GM21515 (cell line): ENCODE results near the gene BORA.
A peak's percentile ranks its signal among the peaks of the same experiment; 100 is the strongest.
"Not testable (repeated sequence)": the region's sequence is repeated elsewhere in the genome, so short reads cannot be mapped to it uniquely, and the experiment has no call there.

Experiments used
- ATAC-seq: cut with Tn5 transposase; IDR thresholded peaks from one replicate; pipeline ENCODE4 v1.9.1; 2021; ENCODE audit not compliant: unreplicated experiment

Gene BORA

DNA sequence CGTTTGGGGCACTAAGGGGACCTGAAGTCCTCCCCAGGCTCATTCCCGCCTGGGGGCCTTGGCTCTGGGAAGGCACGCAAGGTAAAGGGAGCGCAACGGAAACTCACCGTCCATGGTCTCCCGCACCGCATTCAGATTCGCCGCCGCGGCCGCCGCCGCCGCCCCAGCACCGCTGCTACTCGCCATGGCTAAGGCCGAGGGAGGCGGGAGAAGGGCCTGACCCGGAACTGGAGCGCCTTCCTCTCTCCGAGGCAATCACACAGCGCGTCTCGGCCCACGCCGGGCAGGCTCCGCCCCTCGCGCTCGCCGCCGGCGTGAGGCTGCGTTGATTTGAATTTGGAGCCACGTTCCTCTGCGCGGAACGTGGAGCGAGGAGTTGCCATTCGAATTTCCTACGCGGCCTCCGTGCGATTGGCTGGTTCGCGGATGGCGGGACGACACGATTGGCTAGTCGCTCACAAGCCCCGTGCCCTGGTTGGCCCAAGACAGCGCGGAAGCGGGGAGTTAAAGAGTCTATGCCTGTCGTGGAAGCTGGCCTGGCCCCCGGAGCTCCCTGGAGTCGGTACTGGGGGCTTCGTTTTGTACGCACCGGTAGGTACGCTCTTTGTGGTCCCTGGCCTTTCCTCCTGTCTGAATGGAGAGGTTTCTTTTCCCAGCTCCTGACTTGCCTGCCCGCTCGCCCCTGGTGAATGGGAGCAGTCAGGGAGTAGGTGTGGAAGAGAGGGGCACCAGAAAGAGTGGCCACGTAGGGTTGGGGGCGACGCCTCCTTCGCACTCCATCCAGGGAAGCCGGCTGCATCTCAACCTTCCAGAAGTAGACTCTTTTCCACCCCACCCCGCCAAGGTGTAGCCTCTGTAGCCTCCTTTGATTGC is at the start of gene BORA, which contains the start of gene MZT1:
TSS of gene BORA (plus strand) at position 507 of the 873 bp plus-strand sequence. CDS start 1,018 bp downstream, outside the sequence.
TSS of gene MZT1 (minus strand) at position 213 of the 873 bp plus-strand sequence. CDS start at position 186, 27 bp downstream.
- ATAC-seq = peak; percentile 95

DNA sequence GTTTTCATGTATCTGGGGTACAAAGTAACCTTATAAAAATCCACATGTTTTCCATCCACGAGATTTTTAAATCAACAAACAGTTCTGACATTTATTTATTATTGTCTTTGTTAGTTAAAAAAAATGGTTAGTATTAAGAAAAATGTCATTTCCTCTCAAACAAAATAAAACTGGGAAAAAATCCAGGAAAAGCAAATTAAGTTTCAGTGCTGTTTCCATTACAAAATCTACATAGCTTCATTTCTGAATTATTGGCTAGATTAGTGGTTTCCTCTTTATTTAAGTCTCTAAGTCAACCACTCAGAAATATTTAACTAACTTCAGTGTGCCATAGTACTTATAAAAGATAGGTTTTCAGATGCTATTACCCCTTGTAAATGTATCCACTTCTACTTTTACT is 49.4 kb upstream of the BORA start:
- no peak for ATAC-seq

DNA sequence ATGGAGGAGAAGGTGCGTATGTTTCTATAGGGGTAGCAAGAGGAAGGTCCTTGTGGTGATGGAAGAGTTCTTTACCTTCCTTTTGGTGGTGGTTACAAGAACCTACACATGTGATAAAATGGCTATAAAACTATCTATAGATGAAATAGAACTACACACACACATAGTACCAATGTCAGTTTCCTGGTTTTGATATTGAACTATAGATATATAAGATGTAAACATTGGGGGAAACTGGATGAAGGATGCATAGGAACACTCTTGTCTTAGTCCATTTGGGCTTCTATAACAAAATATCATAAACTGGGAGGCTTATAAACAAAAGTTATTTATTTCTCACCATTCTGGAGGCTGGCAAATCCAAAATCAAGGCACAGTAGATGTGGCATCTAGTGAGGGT is 47.4 kb upstream of the BORA start:
- ATAC-seq = no peak

DNA sequence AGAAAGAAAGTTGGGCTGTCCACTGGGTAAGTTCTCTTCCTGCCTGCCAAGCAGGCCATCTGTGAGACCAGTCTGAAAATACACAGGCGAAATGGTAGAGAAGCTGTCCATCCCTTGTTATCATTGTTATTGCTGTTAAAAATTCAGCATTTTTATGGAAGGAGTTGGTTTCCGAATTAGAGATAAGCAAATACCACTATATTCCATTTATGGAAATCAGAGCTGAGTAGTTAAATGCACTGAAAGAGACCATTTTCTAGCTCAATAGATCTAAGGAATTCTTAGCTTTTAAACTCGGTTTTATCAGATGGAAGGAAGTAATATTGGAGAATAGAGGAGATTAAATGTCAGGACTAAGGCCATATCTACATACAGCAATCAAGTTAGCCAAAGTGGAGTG is 41.0 kb upstream of the BORA start:
- ATAC-seq = no peak

DNA sequence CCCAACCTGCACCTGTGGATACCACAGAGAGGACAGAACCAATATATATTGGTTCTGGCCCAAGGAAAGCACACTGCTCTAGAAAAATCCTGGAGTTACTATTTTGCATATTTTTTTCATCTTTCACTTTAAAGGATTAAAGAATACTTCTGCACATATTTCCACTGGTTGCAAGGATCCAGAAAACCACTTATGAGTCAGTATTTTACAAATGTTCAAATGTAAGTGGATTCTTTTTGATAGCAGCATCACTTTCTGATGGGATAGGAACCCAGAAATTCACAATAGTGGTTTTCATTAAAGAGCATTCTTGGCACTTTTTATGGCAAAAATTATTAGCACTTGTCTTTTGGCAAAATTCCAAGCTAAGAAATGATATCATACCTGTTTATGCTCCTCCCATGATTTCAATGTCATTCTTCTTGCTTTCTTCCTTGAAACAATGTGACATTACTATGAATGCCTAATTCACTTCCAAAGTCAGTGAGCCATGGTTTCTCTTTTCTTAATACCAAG is 38.5 kb upstream of the BORA start:
- no peak for ATAC-seq

DNA sequence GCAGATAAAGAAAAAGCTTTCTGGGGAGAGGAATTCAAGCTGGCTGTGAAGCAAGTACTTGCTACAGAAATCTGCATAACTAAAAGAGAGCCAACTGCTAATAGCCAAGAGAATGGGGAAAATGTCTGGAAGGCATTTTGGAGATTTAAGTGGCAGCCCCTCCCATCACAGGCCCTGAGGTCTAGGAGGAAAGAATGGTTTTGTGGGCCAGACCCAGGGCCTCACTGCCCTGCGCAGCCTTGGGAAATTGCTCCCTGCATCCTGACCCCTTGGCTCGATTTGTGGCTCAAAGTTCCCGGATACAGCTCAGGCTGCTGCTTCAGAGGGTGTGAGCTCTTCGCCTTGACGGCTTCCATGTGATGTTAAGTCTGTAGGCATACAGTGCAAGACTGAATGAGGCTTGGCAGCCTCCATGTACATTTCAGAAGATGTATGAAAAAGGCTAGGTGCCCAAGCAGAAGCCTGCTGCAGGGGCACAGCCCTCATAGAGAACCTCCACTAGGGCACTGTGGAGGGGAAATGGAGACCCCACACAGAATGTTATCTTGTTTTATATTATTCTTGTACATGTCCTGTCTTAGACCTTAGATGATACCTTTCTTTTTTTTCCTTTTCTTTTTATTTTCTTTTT is 34.7 kb upstream of the BORA start:
- ATAC-seq = no peak

DNA sequence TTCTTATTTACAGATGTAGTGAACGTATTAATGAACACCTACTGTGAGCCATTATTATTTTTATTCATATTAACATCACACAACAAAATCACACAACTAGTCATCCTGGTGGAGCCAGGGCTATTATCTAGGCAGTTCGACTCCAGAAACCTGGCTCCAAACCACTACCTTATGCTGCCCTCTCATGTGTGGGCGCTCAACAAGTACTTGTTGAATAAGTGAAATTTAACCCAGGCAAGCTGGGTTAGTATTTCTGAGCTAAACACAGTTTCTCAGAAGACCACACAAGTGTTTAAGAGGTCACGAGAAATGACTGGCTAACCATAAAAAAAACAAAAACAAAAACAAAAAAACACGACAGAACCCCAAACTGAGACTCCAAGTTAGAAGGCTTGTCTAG is 33.9 kb upstream of the BORA start:
- no peak for ATAC-seq

DNA sequence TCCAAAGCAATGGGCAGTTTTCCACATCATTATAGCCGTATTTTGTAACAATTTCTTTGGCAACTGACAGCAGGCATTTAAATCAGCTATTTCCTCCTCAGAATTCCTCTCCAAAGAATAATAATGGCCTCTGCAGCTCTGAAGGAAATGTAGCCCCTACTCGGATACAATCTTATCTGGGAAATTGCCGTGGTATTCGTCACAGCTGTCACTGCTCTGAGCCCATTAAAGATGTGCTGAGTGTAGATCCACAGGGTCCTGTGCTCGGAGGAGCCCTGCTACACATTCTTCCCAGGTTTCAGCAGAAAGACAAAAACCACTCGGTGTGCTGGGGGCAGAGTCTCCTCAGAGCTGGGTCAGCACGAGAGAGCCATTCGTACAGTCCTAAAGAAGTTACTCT is 33.4 kb upstream of the BORA start:
- ATAC-seq = no peak

DNA sequence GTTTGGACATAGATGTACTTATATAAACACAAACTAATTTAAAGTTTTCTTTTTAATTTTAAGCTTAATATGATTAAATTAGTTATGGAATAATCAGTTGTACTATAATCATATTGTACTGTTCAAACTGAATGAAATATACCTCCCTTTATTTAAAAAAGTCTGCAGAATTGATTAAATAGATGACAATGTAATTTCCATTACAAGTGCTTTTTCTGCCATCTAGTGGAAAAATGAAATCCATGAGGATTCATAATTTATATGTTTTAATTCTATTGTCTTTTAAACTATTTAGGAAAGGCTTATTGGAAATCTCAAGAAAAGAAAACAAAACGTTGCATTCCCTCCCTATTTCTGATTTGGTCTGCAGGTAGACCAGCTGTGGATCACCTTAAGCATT is 31.1 kb upstream of the BORA start:
- no peak for ATAC-seq

DNA sequence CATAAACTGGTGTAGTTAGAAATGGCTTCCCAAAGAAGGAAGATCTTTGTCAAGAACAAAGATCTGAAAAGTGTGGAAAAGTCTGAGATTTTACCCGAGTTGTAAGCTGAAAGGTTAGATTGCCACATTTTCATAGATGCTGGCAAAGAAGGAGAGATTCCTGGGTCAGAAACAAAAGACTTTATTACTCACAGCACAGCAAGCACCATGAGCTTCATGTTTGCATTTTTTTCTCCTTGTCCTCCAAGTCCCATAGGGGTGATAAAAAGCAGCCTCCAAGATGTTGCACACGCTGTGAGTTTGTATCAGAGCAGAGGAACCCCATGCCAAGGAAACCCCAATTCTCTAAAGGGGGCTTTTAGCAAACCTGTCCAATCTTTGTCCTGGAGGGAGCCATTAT is 29.6 kb upstream of the BORA start:
- no peak for ATAC-seq

DNA sequence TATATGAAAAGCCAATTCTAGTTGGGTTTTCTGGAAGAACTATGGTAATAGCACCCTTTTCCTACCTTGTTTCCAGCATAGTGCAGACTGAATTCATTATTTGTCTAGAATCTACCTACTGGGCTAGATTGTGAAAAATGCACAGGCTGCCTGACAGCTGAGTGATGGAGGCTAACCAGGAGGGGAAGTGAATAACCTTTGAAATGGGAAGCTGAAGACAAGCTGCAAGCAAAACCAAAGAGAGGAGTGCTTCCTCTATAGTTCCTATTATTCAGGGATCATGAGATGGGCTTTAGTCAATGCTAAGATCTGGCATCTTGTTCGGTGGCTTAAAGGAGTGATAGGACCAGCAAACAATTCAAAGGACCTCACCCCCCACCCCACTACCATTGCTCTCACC is 27.2 kb upstream of the BORA start:
- ATAC-seq = no peak

DNA sequence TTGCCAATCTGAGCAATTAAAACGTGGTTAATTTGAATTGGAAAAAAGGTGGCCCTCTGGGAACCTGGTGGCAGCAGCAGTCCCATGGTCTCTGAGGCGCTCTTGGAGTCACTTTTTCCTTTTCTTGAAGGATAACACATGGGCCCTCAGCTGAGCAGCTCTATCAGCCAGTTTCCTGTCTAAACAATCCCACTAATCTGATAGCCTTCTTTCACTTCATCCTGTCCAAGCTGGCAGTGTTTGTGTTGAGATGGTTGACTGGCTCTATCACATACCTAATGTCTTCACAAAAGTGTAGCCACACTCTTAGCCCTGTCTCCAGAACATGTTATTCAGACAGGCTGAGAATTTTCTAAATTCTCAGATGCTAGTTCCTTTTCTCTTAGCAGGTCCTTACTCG is 10.9 kb upstream of the BORA start:
- ATAC-seq = no peak

DNA sequence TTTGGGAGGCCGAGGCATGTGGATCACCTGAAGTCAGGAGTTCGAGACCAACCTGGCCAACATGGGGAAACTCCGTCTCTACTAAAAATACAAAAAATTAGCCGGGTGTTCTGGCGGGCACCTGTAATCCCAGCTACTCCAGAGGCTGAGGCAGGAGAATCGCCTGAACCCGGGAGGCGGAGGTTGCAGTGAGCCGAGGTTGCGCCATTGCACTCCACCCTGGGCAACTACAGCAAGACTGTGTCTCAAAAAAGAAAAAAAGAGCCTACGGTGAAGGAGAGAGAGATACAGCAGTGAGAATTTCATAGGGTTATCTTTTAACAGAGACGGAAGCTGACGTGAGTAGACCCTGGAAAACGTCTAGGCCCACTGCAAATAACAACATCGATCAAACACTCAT is 1.5 kb upstream of the BORA start:
- not testable (repeated sequence) for ATAC-seq

DNA sequence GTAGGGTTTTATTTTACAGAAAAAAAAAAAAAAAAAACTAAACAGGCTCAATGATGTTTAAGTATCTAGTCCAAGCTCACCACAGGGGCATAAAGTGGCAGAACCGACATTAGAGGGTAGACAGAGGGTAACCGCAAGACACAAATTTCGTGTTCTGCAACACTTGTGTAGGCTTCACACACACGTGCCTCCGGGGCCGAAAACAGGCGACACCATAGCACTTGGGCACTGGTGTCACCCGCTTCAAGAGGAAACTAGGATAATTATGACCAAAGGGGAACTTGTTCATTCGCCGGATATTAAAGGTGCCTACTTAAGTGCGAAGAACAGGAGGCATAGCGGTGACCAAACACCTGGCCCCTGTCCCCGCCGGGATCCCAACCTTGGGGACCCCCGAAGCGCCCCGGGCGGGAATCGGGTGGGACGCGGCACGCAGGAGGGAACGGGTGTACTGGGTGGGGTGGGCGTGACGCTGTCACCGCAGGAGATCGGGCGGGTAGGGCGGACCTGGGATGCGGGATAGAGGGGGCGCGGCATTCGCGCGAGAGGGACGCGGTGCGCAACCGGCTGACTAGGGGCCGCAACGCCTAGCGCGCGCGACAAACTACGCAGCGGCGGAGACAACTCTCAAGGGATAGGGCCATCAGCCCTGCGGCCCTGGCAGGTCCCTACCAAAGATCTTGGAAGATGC is 852 bp upstream of the BORA start:
- ATAC-seq = peak; percentile 26

DNA sequence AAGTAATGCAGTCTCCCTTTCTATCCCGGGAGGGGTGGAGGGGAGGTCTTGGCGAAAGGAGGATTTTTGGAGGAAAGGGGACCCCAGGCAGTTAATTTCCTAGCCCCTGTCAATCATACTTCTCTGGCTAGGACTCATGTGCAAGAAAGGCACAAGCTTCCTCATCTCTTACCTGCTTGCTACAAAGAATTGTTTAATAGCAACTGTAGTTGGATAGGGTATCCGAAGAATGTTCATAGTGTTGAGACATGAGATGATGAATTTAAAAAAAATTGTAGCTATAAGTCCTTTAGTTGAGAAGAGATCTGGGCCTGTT is 525 bp downstream of the BORA start:
- ATAC-seq = no peak

DNA sequence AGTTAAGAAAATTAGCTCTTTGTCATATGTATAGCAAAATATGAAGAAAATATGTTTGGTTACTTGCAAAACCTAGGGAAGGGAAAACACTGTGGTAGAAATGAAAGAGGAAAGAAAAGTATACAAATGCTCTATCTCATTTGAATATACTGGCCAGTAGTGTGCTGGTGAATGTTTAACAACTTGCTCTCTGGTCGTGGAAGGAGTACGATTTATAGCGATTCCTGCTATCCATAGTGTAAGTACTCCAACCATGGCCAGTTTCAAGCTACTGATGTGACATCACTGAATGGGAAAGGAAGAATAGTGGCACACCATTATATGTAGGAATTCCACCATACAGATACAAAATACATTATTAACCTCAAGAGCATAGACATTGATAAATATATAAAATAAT is 9.3 kb downstream of the BORA start:
- ATAC-seq = no peak

DNA sequence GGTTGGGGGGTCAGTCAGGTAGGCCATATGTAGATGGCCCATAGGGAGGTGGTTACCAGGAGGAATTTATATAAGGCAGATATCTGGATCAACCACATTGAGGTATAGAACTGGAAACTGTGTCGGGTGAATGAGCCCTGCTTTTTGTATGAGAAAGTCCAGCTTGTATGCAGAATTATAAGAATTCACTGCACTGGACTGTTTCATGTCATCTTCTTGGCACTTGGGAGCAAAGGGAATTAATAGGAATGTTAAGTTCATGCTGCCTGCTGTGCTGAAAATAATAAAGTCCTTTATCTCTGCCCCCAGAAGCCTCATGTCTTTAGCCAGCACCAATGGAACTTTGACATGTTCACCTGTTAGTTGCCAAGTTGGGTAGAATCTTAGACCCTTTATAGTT is 12.3 kb downstream of the BORA start:
- no peak for ATAC-seq

DNA sequence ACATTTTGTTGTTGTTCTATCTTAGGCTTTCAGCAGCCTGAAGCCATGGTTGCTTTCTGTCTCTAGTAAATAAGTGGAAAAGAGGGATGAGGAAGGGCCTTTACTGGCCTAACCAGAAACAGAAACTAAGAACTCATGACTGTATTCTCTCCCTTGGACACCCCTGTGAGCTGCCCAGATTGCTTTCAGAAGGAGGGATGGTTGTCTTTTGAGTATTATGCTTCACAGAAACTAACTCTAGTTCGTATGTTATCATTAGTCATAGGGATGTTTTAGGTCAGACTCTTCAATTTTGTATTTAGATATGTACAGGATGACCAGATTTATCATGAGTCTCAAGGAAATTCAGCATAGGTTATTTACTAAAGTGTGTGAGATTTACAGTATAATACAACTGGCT is 17.5 kb downstream of the BORA start:
- ATAC-seq = no peak

DNA sequence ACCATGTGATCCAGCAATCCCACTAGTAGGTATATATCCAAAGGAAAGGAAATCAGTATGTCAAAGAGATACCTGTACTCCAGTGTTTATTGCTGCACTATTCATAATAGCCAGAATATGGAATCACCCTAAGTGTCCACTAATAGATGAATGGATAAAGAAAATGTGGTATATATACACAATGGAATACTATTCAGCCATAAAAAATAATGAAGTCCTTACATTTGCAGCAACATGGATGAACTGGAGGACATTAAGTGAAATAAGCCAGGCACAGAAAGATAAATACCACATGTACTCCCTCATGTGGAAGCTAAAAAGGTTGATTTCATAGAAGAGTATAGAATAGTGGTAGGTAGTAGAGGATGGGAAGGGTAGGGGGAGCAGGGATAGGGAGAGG is 23.5 kb downstream of the BORA start:
- no peak for ATAC-seq

DNA sequence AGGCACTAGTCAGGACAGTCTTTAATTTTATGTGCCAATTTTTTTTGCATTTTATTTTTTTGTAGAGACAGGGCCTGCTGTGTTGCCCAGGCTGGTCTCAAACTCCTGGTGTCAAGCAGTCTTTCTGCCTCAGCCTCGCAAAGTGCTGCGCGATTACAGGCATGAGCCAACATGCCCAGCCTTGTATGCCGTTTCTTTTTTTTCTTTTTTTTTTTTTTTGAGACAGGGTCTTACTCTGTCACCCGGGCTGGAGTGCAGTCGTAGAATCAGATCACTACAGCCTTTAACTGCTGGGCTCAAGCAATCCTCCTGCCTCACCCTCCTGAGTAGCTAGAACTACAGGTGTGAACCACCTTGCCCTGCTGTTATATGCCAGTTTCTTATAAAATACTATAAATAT is 26.4 kb downstream of the BORA start:
- no peak for ATAC-seq

DNA sequence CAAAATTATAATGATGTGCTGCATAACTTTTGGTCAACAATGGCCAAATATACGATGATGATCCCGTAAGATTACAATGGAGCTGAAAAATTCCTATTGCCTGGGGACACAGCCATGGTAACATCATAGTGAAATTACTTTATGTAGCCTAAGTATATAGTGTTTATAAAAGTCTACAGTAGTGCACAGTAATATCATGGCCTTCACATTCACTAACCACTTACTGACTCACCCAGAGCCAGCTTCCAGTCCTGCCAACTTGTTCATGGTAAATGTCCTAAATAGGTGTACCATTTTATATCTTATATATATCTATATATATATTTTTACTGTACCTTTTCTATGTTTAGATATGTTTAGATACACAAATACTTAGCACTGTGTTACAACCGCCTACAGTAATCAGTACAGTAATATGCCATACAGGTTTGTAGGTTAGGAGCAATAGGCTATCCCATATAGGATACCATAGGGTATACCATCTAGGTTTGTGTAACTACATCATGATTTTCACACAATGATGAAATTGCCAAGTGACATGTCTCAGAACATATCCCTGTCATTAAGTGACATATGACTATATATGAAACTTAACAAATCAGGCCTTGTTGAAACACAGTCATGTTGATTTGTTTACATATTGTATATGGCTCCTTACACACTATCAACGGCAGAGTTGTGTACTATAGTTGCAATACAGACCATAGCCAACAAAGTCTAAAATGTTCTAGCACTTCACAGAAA is 30.2 kb downstream of the BORA start:
- ATAC-seq = no peak
